ENCODE results near the gene RANBP1.
"Not testable (repeated sequence)": the region's sequence is repeated elsewhere in the genome, so short reads cannot be mapped to it uniquely, and the experiment has no call there.

The RANBP1 gene

GRCh38 chr22:20156042-20156389, 40.1 kb downstream of the RANBP1 start:
- DNase-seq (ENCODE audit: low read depth): no peak
- no peak for TF ChIP-seq CTCF (IDR thresholded peaks at IDR 0.05; ENCODE audit: low read depth, low read length, missing control alignments)
- no peak overlapping the region for H3K4me3 ChIP-seq (ENCODE audit: low read depth, low read length)

GRCh38 chr22:20156611-20157429, 40.9 kb downstream of the RANBP1 start:
- peak; percentile 97 for TF ChIP-seq CTCF (IDR thresholded peaks at IDR 0.05; ENCODE audit: low read depth, low read length, missing control alignments)
- no peak overlapping the region for H3K4me3 ChIP-seq (ENCODE audit: low read depth, low read length)
- DNase-seq (ENCODE audit: low read depth): peak; percentile 42

GRCh38 chr22:20157430-20158183, 41.7 kb downstream of the RANBP1 start:
- no peak for TF ChIP-seq CTCF (IDR thresholded peaks at IDR 0.05; ENCODE audit: low read depth, low read length, missing control alignments)
- DNase-seq (ENCODE audit: low read depth): no peak
- H3K4me3 ChIP-seq (ENCODE audit: low read depth, low read length): no peak overlapping the region

- no peak for TF ChIP-seq CTCF (IDR thresholded peaks at IDR 0.05; ENCODE audit: low read depth, low read length, missing control alignments)
- no peak overlapping the region for H3K4me3 ChIP-seq (ENCODE audit: low read depth, low read length)
- no peak for DNase-seq (ENCODE audit: low read depth)
Measured at GRCh38 chr22:20158391-20159036, 42.6 kb downstream of the RANBP1 start.

GRCh38 chr22:20159076-20159475, 43.2 kb downstream of the RANBP1 start:
- TF ChIP-seq CTCF (IDR thresholded peaks at IDR 0.05; ENCODE audit: low read depth, low read length, missing control alignments): no peak
- no peak overlapping the region for H3K4me3 ChIP-seq (ENCODE audit: low read depth, low read length)
- no peak for DNase-seq (ENCODE audit: low read depth)

GRCh38 chr22:20159531-20159930, 43.6 kb downstream of the RANBP1 start:
- not testable (repeated sequence) for DNase-seq (ENCODE audit: low read depth); H3K4me3 ChIP-seq (ENCODE audit: low read depth, low read length)

- TF ChIP-seq CTCF (IDR thresholded peaks at IDR 0.05; ENCODE audit: low read depth, low read length, missing control alignments): no peak
- H3K4me3 ChIP-seq (ENCODE audit: low read depth, low read length): no peak overlapping the region
Measured at GRCh38 chr22:20160041-20160440, 44.1 kb downstream of the RANBP1 start.

More at GRCh38 chr22:20160041-20160440, 44.1 kb downstream of the RANBP1 start:
- DNase-seq (ENCODE audit: low read depth): no peak
